B cell (primary cell): Measurements from ENCODE around the gene TGFBR3.

Experiments used
- EZH2 ChIP-seq: IDR thresholded peaks from 2 replicates; pipeline ENCODE4 v1.6.1; 2012; ENCODE audit warnings: borderline replicate concordance, low read depth, mild to moderate bottlenecking, moderate library complexity, low read length; ENCODE audit not compliant: insufficient read depth, poor library complexity, severe bottlenecking
- TF ChIP-seq, protein P1 (sequence below): fragments of 200-600 bp; IDR thresholded peaks from one replicate; pipeline ENCODE4 v1.8.0; 2022; ENCODE audit warnings: antibody characterized with exemption, mild to moderate bottlenecking

DNA sequence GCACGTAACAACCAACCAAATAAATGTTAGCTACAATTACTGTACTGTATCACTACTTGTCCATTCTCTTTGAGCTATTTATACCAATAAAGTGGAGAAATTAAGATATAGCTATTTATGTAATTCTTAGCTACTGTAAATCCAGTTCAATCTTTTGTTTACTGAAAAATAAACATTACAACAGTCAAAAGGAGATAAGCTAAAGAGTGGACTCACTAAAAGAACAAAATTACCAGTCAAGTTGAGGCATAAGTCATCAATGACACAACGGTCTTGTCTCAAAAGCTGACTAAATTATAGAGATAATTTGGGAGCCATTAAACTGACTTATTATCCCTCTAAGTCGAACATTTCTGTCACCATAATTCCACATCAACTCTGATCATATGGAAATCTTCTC lies 22.5 kb downstream of the TGFBR3 start:
- TF ChIP-seq, protein P1, sequence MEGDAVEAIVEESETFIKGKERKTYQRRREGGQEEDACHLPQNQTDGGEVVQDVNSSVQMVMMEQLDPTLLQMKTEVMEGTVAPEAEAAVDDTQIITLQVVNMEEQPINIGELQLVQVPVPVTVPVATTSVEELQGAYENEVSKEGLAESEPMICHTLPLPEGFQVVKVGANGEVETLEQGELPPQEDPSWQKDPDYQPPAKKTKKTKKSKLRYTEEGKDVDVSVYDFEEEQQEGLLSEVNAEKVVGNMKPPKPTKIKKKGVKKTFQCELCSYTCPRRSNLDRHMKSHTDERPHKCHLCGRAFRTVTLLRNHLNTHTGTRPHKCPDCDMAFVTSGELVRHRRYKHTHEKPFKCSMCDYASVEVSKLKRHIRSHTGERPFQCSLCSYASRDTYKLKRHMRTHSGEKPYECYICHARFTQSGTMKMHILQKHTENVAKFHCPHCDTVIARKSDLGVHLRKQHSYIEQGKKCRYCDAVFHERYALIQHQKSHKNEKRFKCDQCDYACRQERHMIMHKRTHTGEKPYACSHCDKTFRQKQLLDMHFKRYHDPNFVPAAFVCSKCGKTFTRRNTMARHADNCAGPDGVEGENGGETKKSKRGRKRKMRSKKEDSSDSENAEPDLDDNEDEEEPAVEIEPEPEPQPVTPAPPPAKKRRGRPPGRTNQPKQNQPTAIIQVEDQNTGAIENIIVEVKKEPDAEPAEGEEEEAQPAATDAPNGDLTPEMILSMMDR = no peak
- TF ChIP-seq EZH2 = no peak
